GM04503 (cell line): ENCODE results near the gene DPP4.

Source experiments
- DNase-seq: peaks from one replicate; pipeline ENCODE4 v3.0.0-alpha.2; 2012; ENCODE audit warnings: low read depth

The DPP4 gene

DNA sequence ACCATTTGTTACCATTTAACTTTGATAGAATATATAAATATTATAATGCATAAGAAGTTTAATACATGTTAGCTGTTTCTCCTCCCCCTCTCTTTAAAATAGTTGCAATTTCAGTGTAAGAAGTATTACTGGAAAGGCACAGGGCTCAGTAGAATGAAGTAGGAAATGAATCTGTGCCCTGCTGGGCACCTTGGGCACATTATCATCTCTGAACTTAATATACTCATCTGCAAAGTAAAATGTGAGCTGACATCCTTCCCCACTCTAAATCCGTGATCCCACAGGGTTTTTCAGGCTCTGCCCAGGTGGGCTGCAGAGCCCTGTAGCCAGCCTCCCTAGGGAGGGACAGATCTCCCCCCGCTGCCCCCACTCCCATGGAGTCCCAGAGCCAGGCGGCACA is 56.8 kb downstream of the DPP4 start:
- DNase-seq, result no peak

DNA sequence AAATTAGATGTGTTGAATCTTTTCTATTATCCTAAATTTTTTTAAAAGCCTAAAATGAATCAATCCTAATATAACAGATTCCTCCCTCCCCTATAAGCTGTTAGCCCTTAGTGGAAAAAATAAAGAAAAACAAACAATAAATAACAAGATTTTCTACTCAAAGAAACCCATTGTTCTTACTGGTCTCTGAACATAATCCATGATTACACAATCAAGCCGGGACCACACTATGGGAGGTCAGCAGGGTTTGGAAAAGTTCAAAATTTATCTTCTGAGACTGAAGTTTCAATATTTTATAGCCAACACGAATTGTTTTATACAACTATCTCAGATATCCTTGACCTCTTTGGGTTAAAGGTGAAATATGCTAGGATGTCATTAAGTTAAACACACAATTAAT is 57.9 kb downstream of the DPP4 start:
- no peak for DNase-seq

DNA sequence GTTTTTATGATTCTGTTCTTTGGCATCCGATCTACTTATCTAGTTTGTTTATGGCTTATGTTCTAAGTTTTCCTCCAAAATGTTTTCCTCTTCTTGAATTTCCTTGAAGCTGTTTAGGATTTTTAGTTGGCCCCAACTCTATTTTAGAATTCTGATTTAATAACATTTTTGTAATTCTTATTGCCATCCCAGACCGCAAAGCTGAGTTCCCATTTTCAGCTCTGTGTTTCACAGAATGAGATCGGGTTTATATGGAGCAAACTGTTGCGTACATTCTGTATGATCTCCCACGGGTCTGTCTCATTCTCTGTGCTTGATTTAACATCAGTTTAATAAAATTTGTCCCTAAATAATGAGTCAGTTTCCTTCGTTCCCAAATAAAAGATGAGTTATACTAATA is 59.3 kb downstream of the DPP4 start:
- DNase-seq, result no peak

DNA sequence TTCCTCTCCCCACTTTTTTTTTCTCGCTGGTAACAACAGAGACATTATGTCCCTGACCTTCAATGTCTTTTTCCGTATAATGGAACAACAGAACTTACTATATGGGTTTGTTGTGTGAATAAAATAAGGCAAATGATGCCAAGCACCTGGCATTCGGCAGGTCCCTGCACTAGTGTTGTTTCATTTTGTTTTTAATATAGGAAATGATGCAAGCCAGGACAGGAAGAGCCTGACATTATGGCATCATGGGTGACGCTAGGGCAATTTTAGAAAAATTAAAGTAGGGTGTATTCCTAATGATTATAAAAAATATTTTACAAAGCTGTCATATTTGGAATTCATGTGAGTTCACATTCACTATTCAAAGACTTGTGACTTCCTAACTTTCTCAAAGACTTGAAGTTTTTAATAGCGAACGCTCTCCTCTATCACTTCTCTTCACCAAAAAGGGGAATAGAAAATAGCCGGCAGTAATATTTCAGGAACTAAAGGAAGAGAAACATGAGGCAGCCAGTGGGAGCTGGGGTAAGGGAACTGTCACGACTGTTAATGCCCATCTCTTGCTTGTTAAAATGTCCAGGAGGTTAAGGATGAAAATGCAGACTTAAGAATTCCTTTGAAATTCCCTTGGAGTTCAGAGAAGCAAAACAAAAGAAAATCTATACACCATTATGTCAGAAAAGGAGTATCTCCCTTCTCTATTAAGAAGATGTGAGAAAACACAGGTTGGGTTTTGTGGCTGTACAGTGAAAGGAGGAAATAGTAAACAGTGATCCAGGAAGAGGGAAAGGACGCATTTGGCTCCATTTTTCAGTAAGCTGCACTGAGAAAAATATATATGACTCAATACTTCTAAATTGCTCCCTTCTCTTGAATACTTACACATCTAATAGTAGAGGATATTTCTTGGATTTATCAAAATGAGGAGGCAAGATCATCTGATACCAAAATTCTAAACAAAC is 60.2 kb downstream of the DPP4 start:
- no peak for DNase-seq

DNA sequence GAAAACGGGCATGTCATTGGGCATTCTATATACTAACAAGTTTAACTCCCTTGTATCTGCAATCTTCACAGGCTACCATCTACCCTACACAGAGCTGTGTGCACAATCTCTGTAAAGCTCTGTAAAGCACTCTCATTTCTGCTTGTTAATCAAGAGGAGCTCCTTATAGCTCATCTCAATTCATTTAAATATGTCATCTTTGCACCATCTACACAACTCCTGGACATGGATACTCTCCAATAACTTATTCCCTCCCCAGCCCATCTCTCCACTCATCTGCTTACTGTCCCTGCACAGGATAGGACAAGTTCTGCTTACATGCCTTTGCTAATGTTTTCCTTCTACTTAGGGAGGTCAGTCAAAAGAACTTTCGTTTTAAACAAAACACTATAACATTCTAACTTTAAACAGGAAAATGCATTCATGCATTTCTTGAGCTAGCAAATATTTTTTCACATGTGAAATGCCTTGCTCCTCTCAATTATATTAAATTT is 61.4 kb downstream of the DPP4 start:
- no peak for DNase-seq

DNA sequence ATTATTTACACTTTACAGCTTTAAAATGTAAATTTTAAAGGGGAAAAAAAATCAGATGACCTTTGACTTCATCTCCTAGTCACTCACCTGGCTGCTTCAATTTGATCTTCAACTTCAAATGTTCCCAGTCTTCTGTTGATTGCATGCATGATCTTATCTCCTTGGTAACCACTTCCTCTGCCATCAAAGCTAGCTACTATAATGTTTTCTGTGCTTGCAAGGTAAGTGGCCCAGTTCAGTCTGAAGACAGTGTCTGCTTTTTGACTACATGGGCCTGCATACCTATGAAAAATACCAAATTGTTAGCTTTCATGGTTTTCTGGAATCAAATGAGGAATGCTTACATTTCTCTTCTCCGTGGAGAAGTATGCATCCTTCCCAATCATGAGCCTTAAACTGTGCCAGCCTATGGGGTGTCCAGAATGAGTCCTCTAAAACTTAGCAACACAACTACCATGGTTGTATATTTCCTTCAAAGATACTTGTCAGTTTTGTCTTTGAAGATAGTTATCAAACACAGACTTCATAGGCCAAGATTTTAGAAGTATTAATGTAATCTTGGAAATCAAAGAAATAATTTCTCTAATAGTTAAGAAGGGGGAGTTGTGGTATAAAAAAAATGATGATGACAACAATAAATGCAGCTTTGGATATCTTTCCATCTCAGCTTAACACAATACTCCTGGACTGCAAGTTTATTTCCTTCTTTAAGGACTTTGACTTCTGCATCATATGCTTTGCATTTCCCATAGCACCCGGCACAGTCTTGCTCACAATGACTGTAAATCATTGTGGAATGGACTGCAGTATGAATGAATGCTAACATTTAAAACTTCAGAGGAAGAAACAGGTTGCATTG is 62.1 kb downstream of the DPP4 start:
- DNase-seq, result no peak

DNA sequence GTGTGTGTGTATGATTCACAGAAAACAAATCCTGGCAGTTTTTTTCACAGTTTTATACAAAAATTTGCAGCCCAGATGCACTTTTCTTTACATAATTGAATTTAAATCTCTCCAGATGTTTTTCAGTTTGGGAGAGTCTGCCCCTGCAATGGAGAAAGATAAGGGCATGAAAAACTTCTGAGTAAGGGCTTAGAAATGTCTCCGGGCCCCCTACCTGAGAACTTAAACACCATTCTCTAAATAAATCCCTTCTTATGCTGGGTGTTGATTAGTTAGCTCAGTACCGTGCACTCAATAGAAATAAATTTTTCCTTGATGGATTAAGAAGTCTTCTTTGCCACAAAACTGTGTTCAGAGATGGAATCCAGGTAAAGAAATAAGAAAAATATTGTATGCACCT is 64.5 kb downstream of the DPP4 start:
- DNase-seq, result no peak

DNA sequence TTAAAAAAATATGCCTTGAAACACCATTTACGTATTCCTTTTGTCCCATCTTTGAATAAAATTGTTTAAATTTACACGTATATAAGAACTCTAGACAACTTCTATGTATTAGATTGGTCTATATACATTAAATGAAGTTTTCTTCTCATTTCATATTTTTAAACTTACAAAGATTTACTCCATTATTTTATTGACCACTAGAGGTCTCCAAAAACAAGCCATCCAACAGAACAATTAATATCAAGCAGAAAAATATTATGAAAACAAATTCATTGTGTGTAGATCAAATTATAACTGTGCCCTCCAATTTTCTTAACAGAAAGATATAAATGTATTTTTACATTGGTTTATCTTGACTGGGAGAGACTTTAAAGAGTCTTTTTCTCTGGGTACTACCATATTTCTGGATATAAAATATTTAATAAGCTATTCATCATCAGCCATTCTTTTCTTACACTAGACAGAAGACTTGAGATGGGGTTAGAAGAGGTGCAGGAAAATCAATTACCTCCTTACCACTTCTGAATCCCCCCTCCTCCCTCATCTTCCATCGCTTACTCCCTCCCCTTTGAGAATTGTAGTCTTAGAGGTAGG is 66.5 kb downstream of the DPP4 start:
- DNase-seq, result no peak

DNA sequence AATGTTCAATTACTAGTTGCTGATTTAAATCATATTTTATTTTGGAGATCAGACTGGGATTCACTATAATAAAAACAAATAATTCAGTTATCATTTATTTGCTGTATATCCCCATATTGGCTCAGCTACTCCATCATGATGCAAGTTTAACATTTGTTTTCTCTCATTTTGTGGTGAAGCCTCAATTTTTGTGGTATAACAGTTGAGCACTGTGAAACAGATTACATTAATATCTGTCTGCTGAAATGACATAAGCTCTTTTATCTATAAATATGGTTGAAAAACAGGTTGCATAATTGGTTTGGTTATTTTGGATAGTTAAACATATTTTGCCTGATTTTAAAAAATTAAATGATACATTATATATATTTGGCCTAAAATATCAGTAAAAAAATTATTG is 67.7 kb downstream of the DPP4 start:
- no peak for DNase-seq

DNA sequence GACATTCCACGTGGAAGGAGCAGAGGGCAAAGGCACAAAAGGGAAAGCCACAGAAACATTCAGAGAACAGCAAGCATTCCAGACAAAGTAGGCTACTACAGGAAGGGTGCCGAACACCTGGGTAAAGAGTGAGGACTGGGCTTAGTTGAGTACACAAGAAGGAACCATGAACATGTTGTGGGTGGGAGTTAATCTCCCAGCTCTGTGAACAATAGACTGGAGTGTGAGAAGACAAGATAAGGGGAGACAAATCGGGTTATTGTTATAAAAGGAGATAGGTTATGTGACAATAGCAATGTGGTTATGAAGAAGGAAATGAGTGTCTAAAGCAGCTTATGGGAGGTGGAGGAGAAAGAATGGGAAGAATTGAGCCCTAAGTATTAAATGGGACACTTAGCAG is 70.0 kb downstream of the DPP4 start:
- no peak for DNase-seq

DNA sequence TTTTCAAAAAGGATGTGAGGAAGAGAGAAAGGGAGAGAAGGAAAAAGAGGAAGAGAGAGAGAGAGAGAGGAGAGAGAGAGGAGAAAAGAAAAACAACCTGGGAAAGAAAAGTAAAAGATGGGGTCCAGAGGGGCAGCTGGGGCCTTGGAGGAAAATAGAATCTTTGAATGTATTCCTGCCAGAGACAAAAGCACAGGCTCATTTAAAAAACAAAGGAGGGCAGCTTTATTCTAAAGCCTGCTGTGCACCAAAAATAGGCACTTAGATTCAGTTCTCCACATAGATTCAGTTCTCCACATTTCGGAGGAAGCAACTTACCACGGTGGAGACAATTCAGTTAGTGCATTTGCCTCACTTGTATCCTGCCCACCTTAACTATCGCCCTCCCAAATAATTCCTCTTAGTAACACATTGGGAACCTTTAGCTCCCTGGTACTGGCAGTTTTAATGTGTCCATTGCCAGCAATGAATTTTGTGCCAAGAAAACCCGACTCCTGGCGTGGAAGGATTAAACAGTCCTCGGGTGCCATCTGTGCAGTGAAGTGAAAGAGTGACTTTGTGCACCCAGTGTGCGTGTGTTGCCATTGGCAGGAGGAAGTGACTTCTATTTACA is 71.3 kb downstream of the DPP4 start:
- DNase-seq, result no peak

DNA sequence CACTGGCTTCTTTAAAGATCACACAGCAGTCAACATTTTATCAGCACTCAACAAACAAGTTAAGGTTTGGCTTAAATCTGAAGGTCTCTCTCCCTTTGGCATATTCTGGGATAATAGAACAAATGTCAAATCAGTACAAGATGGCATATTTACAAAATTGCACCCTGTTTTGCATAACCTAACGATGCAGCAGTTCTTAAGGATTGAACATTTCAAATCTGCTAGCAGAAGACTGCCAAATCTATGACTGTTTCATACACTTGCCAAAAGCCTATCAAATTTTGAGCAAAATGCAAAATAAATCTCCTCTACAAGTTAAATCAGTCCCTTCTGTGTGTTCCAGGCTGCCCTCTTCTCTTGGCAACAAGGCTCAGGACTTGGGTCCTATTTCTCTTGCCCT is 73.6 kb downstream of the DPP4 start:
- DNase-seq, result no peak

DNA sequence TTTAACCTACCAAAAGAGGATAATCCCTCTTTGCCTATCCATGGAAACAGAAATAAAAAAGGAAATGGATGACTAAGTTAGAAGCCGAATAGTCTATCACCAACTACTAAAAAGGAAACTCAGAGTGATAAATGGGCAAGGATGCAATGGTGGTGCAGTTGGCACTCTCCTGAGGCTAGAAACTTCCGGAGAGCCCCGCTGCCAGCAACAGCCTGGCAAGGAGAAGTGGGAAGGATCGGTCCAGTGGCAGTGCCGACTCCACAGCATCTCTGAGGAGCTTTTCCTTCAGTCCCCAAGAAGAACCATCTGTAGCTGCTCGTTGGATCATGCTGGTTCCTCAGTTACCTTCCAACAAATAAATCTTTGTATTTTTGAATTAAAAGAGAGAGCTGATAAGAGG is 74.7 kb downstream of the DPP4 start:
- DNase-seq, result no peak

DNA sequence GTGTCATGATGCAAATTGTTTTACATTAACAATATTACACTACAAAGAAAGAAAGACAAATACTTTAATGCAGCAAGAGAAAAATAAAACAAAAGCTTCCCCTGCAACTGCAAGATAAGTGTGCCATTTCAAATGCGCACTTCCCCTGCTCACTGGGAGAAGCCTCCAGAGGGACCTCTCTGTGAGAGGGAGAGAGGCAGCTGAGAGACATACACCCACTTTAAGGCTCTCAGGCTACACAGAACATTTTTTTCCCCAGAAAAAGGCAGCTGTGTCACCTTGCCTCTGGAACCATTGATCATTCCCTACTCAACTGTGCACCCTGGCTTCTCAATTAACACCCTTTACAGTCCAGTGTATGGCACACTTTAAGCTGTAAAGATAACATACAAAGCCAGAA is 75.2 kb downstream of the DPP4 start:
- DNase-seq, result no peak

DNA sequence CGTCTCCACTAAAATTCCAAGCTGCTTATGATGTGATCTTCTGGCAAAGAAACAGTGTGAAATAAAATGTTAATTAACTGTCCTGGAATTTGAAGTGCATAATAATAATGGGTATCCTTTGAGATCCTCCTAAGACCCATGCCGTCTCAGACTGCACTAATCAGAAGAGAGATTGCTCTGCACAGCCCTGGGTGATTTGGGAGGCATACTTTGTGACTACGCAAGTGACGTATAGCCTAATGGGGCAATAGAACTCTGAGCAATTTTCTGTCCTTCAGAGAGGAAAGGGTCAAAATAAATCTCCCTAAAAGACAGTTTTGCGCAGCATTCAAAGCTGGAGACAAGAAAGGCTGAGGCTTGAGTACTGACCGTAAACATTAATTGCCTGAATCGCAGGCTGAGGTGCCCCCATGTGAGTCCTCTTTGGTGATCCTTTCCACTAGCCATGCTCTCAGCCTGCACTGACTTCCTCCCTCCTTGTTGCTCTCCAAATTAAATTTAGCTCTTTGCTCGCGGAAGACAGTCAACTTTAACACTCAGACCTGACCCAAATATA is 76.0 kb downstream of the DPP4 start:
- no peak for DNase-seq

DNA sequence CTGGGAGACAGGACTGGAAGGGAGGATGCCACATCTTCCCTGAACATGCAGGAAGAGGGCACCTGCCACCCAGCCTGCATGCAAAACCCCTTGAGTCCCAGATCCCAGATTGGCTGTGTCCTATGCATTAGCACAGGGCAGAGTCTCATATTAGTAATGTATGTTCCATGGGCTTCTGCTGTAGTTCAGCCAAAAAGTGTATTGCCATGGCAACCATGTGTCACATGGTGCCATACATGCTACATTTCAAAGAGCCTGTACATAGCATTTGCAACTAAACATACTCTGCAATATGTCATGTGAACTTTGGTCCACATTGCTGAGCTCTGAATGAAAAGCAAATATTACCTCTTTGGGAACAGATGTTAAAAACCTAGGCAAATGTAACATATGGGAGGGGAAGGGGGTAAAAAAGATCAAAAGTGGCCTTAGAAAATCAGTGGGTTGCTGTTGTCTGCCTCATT is 78.4 kb downstream of the DPP4 start:
- DNase-seq, result no peak

DNA sequence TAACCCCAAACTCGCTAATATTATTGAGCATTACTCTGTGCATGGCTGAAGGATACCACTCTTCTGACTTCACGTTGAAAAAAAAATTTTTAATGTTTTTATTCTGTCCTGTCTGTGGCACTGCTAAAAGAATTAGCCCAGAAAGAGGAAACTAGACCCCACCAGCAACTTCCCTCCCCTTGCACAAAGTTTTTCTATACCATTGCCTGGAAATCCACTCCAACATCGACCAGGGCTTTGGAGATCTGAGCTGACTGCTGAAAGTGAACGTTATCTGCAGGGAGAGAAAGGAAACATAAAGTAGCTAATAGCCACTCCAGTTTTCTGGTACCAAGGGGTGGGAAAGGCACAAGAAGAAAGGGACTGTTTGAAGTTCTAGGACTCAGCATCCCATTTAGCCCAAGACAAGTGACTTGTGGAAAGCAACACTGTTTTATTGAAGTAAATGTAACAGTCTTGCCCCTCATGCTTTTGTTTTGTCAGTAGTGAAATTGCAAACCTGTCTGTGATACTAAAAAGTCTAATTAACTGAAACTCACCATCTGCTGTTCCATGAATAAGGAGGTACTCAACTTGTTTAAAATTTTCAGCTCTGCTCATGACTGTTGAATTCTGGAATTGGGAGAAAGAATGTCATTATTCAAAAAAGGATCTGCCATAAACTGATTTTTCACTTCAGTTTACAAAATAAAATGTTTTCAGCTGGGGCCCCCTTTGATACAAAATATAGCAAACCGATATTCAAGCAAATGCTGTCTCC is 79.1 kb downstream of the DPP4 start:
- no peak for DNase-seq

DNA sequence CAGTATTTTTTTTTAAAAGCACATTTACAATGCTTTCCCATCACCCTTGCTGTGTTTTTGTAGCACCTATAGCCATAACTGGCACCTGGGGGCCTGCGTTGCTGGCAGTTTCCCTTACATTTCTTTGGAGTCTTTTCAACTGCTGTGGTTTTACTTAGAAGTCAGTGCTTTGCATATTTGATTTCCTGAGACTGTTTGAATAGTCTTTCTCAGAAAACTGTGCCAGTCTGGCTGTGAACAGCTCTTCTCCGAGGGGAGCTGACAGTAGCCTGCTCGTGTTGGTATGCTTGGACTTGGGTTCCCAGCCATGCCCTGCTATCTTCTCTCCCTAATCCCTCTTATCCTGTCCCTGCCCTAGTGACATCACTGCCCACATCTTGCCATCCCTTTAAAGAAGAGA is 81.5 kb downstream of the DPP4 start:
- DNase-seq, result no peak

DNA sequence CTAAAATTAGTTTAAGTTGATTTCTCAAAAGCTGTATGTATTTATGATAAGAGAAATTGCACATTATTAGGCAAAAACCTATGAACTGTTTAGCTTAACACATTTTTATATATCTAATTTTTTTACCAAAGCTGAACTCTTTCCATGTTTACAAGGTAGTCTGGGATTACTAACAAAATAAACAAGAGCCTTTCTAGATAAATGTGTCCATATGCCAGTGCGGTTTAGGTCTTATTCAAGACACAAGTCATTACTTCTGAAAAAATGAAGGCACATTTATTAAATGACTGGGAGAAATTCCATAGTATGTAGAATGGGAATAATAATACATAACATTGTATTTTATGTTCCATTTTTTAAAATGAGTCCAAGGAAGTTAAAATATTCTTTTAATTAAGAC is 82.0 kb downstream of the DPP4 start:
- DNase-seq, result no peak

DNA sequence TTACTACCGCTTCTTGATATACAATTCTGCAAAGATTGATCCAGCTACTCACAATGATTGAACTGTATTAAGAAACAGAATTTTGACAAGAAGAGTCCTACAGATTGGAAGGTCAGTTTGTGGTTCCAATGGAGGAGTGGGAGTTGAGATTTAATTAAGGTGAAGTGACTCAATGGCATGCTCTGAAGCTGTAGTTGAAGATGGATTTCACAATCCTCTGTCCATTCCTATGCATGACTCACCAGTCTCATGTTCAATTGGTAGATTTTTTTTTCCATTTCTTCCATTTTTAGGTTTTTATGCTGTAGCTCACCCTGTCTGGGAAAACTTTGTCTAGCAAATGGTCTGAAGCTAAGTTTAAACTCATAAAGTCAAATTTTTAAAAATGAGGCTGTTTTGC is 83.3 kb downstream of the DPP4 start:
- peak; percentile 55 for DNase-seq

DNA sequence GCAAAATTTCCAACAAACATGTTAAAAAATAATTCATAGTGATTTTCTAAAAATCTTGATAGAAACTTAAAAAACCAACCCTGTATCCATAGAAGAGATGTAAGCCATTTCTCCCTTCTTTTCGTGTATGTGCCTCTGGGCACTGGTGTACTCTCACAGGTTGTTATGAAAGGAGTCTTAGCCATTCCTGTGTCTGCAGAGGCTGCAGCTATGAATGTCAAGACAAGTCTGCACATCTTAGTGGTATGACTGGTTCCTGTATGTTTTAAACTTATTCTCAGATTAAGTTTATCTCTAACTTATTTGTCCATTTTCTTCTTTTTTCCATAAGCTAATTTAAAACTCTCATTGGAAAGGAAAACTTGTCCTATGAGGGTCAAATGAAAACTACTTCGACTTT is 84.0 kb downstream of the DPP4 start:
- DNase-seq, result no peak
